IMR-90 (cell line): ENCODE measurements around the gene ERV3-1. TPM values are rescaled to one million over a fixed set of nuclear protein-coding genes. Genes with fewer than 3 reads are reported as not detected.

Source experiments
- ATAC-seq: fragments of 200-7000 bp; cut with Tn5 transposase; 2 replicates; pipeline ENCODE4 v1.9.1; 2020; ENCODE audit warnings: low read depth, mild to moderate bottlenecking, moderate library complexity
- BruUV-seq: library from RNA; stranded (reverse); fragments of 400-500 nt; replicated peaks from 2 replicates; lab custom pipeline; 2021; lab: Mats Ljungman, UMichigan
- CTCF ChIA-PET: fragments of 300-600 bp; formaldehyde crosslinking; extraction: SDS; loops from one replicate; lab custom pipeline; 2021; ENCODE audit warnings: antibody characterized with exemption; lab: Yijun Ruan, JAX
- POLR2A ChIA-PET: fragments of 300-600 bp; sonication (Branson Sonifier 250); formaldehyde crosslinking; loops from one replicate; lab custom pipeline; 2022; ENCODE audit warnings: antibody characterized with exemption; ENCODE audit not compliant: unreplicated experiment; lab: Charles Lee
- DNase-seq: peaks from one replicate; pipeline ENCODE4 v3.0.0; 2013
- H2AFZ ChIP-seq: replicated peaks from 2 replicates; pipeline ENCODE3; 2013; ENCODE audit warnings: low read length, mild to moderate bottlenecking; ENCODE audit not compliant: poor library complexity
- H2AK5ac ChIP-seq: 2 replicates; pipeline ENCODE4 v1.6.1; 2013; ENCODE audit warnings: low read depth, low read length, inconsistent platforms
- H2AK9ac ChIP-seq: replicated peaks from 2 replicates; pipeline ENCODE3; 2013; ENCODE audit warnings: mild to moderate bottlenecking, low read depth, low read length, moderate library complexity; ENCODE audit not compliant: poor library complexity
- H2BK120ac ChIP-seq: 2 replicates; pipeline ENCODE4 v1.6.1; 2013; ENCODE audit warnings: low read depth, low read length, inconsistent platforms
- H2BK15ac ChIP-seq: 3 replicates; pipeline ENCODE4 v1.6.1; 2013; ENCODE audit warnings: low read depth, low read length, inconsistent platforms
- H2BK20ac ChIP-seq: 2 replicates; pipeline ENCODE4 v1.6.1; 2013; ENCODE audit warnings: low read depth, mild to moderate bottlenecking, inconsistent platforms, low read length, moderate library complexity
- H2BK5ac ChIP-seq: 2 replicates; pipeline ENCODE4 v1.6.1; 2013; ENCODE audit warnings: mild to moderate bottlenecking, low read depth, low read length, inconsistent platforms; ENCODE audit not compliant: poor library complexity, severe bottlenecking
- H3K14ac ChIP-seq: replicated peaks from 2 replicates; pipeline ENCODE4 v1.6.1; 2013; ENCODE audit warnings: low read depth, low read length, inconsistent platforms
- H3K18ac ChIP-seq: 2 replicates; pipeline ENCODE4 v1.6.1; 2013; ENCODE audit warnings: low read depth, low read length, control low read depth
- H3K23ac ChIP-seq: 2 replicates; pipeline ENCODE4 v1.6.1; 2013; ENCODE audit warnings: low read depth, low read length, inconsistent platforms
- H3K27ac ChIP-seq: 2 replicates; pipeline ENCODE4 v1.5.1; 2013; ENCODE audit warnings: mild to moderate bottlenecking, control low read depth, low read length; ENCODE audit not compliant: insufficient read depth
- H3K27me3 ChIP-seq: 2 replicates; pipeline ENCODE4 v1.6.1; 2013; ENCODE audit warnings: low read length; ENCODE audit not compliant: control insufficient read depth, insufficient read depth
- H3K36me3 ChIP-seq: 2 replicates; pipeline ENCODE4 v1.6.1; 2013; ENCODE audit warnings: low read length, mixed read lengths; ENCODE audit not compliant: control insufficient read depth, insufficient read depth
- H3K4ac ChIP-seq: 2 replicates; pipeline ENCODE4 v1.6.1; 2013; ENCODE audit warnings: low read depth, low read length, inconsistent platforms
- H3K4me1 ChIP-seq: 2 replicates; pipeline ENCODE4 v1.6.1; 2013; ENCODE audit warnings: low read length, mixed read lengths; ENCODE audit not compliant: control insufficient read depth, insufficient read depth
- H3K4me2 ChIP-seq: 2 replicates; pipeline ENCODE4 v1.6.1; 2013; ENCODE audit warnings: low read depth, mild to moderate bottlenecking, control low read depth, low read length, moderate library complexity
- H3K4me3 ChIP-seq: 2 replicates; pipeline ENCODE4 v1.5.1; 2013; ENCODE audit warnings: low read depth, mild to moderate bottlenecking, control low read depth, low read length, moderate library complexity; ENCODE audit not compliant: insufficient read depth
- H3K56ac ChIP-seq: 2 replicates; pipeline ENCODE4 v1.6.1; 2013; ENCODE audit warnings: low read length, inconsistent platforms; ENCODE audit not compliant: insufficient read depth; ENCODE audit errors: extremely low read depth
- H3K79me1 ChIP-seq, 2 experiments: 2 replicates each; pipeline ENCODE4 v1.6.1; 2013; ENCODE audit warnings: low read length in 2 of 2, inconsistent platforms in 1 of 2, low read depth in 1 of 2
- H3K9ac ChIP-seq: 2 replicates; pipeline ENCODE4 v1.6.1; 2013; ENCODE audit warnings: low read depth, low read length, control low read depth
- H3K9me1 ChIP-seq: 2 replicates; pipeline ENCODE4 v1.6.1; 2013; ENCODE audit warnings: low read length, inconsistent platforms; ENCODE audit not compliant: insufficient read depth
- H3K9me3 ChIP-seq: 2 replicates; pipeline ENCODE4 v1.6.1; 2013; ENCODE audit warnings: low read length; ENCODE audit not compliant: control insufficient read depth, insufficient read depth
- H4K20me1 ChIP-seq: 2 replicates; pipeline ENCODE4 v1.6.1; 2013; ENCODE audit warnings: low read length, inconsistent platforms; ENCODE audit not compliant: insufficient read depth
- H4K5ac ChIP-seq: 2 replicates; pipeline ENCODE4 v1.6.1; 2013; ENCODE audit warnings: mild to moderate bottlenecking, low read depth, low read length, control low read depth
- H4K8ac ChIP-seq, 2 experiments: 2 replicates each; pipeline ENCODE4 v1.6.1; 2013; ENCODE audit warnings: low read depth in 2 of 2, low read length in 2 of 2, control low read depth in 1 of 2, inconsistent platforms in 1 of 2
- H4K91ac ChIP-seq: 2 replicates; pipeline ENCODE4 v1.6.1; 2013; ENCODE audit warnings: low read depth, low read length, inconsistent platforms; ENCODE audit not compliant: insufficient read depth
- BHLHE40 ChIP-seq: fragments of 150-350 bp; IDR thresholded peaks from 2 replicates; pipeline ENCODE4 v1.6.1; 2016; ENCODE audit warnings: mild to moderate bottlenecking, low read depth, low read length
- CEBPB ChIP-seq: IDR thresholded peaks from 2 replicates; pipeline ENCODE4 v1.6.1; 2012; ENCODE audit warnings: low read depth, low read length, improper control_type of control experiment
- CHD1 ChIP-seq: IDR thresholded peaks from 2 replicates; pipeline ENCODE4 v1.6.1; 2012; ENCODE audit warnings: low read depth, low read length, improper control_type of control experiment
- FOS ChIP-seq: fragments of 150-350 bp; IDR thresholded peaks from 2 replicates; pipeline ENCODE4 v1.6.1; 2016; ENCODE audit warnings: low read depth, low read length
- MAZ ChIP-seq: IDR thresholded peaks from 2 replicates; pipeline ENCODE4 v1.6.1; 2012; ENCODE audit warnings: low read depth, mild to moderate bottlenecking, low read length, improper control_type of control experiment, moderate library complexity, borderline replicate concordance
- MXI1 ChIP-seq: IDR thresholded peaks from 2 replicates; pipeline ENCODE4 v1.6.1; 2012; ENCODE audit warnings: low read depth, mild to moderate bottlenecking, low read length, moderate library complexity, borderline replicate concordance
- NFE2L2 ChIP-seq: fragments of 150-350 bp; IDR thresholded peaks from 2 replicates; pipeline ENCODE4 v1.6.1; 2016; ENCODE audit warnings: low read depth, mild to moderate bottlenecking, low read length
- POLR2A ChIP-seq: IDR thresholded peaks from 2 replicates; pipeline ENCODE4 v1.6.1; 2012; ENCODE audit warnings: mild to moderate bottlenecking, low read depth, low read length
- RAD21 ChIP-seq: IDR thresholded peaks from 2 replicates; pipeline ENCODE4 v1.6.1; 2012; ENCODE audit warnings: low read length, improper control_type of control experiment
- RFX5 ChIP-seq: IDR thresholded peaks from 2 replicates; pipeline ENCODE4 v1.8.0; 2012; ENCODE audit warnings: low read depth, mild to moderate bottlenecking, low read length, moderate library complexity
- WGBS, 2 experiments: methylation state at CpG; one replicate each; pipeline versions ENCODE4 v1.1.5 to v1.1.7; 2013; ENCODE audit warnings: missing lambda C conversion rate in 2 of 2; ENCODE audit not compliant: insufficient read length in 1 of 2; ENCODE audit errors: extremely low coverage in 2 of 2; 5-methylcytosine and 5-hydroxymethylcytosine counted together
- dilution Hi-C: fragments of 300-500 bp; cut with HindIII; formaldehyde crosslinking; loops from one replicate; pipeline ENCODE4 v1.14.3; 2018; ENCODE audit warnings: low sequenced_read_pairs; ENCODE audit not compliant: unreplicated experiment
- in situ Hi-C: fragments of 300-500 bp; cut with MboI; formaldehyde crosslinking; loops from 3 replicates; pipeline ENCODE4 v1.14.3; 2019; ENCODE audit warnings: low sequenced_read_pairs, inconsistent platforms, mixed read lengths
- intact Hi-C: fragments of 100-400 bp; cut with micrococcal nuclease; formaldehyde crosslinking; loops from 2 replicates; pipeline ENCODE4 v1.10.0; 2022
- polyA plus RNA-seq, 3 experiments: library from polyadenylated mRNA; depleted of rRNA; stranded (reverse); fragments of >200 nt; gene quantifications; 2 replicates each; pipeline ENCODE4 v1.2.3, GENCODE V29; 2012; ENCODE audit warnings: low replicate concordance in 1 of 3
- total RNA-seq: library from RNA; depleted of rRNA; stranded (reverse); fragments of >200 nt; gene quantifications from 2 replicates; pipeline ENCODE4 v1.2.3, GENCODE V29; 2012
- TF ChIP-seq, protein P1 (sequence below): fragments of 150-350 bp; IDR thresholded peaks from 2 replicates; pipeline ENCODE4 v1.6.1; 2017; ENCODE audit warnings: mild to moderate bottlenecking, antibody characterized with exemption, low read length, low read depth

The ERV3-1 gene
- total and polyA plus RNA-seq, 2 of the 4 experiments (the other 2 are of a cell fraction) = 7.0 to 11.8 TPM

- peaks cover 16 to 32% of the 10 kb centered on the region in 2 experiments for H3K79me1 ChIP-seq
- H3K4me1 ChIP-seq = peaks cover 1% of the 10 kb centered on the region; the same call in 1 of the 2 replicates
- H4K91ac ChIP-seq = no peak overlapping the region
- DNase-seq (no peak), ATAC-seq (no peak)
- H3K9me3 ChIP-seq = peaks cover 38% of the 10 kb centered on the region
- H3K18ac ChIP-seq = no peak overlapping the region
- no peak overlapping the region for H2BK120ac ChIP-seq
- H3K4ac ChIP-seq = no peak overlapping the region
- in situ Hi-C loops = no loop called here
- no peak overlapping the region for H4K5ac ChIP-seq
- H2AK9ac ChIP-seq = no peak overlapping the region
- H2AK5ac ChIP-seq = no peak overlapping the region
- no peak overlapping the region for H3K4me3 ChIP-seq
- H2AFZ ChIP-seq = no peak overlapping the region
- no peaks in the 10 kb centered on the region for H3K27me3 ChIP-seq
- no peak overlapping the region for H3K4me2 ChIP-seq
- H4K8ac ChIP-seq = no peak overlapping the region
- no peaks in the 10 kb centered on the region for H3K9me1 ChIP-seq
- H3K9ac ChIP-seq = no peak overlapping the region
- TF ChIP-seq FOS = no peak
- no peak for TF ChIP-seq RFX5
- TF ChIP-seq MXI1 = no peak
- no peak for TF ChIP-seq MAZ
- no peak for TF ChIP-seq POLR2A
- no peak for TF ChIP-seq BHLHE40
- TF ChIP-seq, protein P1, sequence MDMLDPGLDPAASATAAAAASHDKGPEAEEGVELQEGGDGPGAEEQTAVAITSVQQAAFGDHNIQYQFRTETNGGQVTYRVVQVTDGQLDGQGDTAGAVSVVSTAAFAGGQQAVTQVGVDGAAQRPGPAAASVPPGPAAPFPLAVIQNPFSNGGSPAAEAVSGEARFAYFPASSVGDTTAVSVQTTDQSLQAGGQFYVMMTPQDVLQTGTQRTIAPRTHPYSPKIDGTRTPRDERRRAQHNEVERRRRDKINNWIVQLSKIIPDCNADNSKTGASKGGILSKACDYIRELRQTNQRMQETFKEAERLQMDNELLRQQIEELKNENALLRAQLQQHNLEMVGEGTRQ = no peak
- TF ChIP-seq CEBPB = no peak
- no peak for TF ChIP-seq NFE2L2
- TF ChIP-seq RAD21 = no peak
- TF ChIP-seq CHD1 = no peak
- intact Hi-C loops = no loop called here
- no peak overlapping the region for H2BK15ac ChIP-seq
- H3K23ac ChIP-seq = no peak overlapping the region
- H4K20me1 ChIP-seq = peaks cover 4% of the 10 kb centered on the region
- no peak overlapping the region for H3K27ac ChIP-seq
- 29% methylated on average over 1 of the region's 1 CpG; no CpG with 5 or more reads in 1 of the 2 experiments for WGBS, 2 experiments
- no peak overlapping the region for H3K56ac ChIP-seq
- BruUV-seq = no TSS peak
- H2BK20ac ChIP-seq = no peak overlapping the region
- CTCF ChIA-PET = no interaction called here
- POLR2A ChIA-PET = no interaction called here
- dilution Hi-C loops = no loop called here
- H3K36me3 ChIP-seq = peaks cover 35% of the 10 kb centered on the region
- no peak overlapping the region for H2BK5ac ChIP-seq
- no peak overlapping the region for H3K14ac ChIP-seq
These were observed 5.1 kb downstream of the ERV3-1 start for GRCh38 chr7:65001291-65001814.
